PC-9 (cell line): ENCODE data around the gene KCNJ5. TPM values are rescaled to one million over a fixed set of nuclear protein-coding genes. Genes with fewer than 3 reads are reported as not detected.
A peak's percentile ranks its signal among the peaks of the same experiment; 100 is the strongest.

ENCODE experiments used
- BruUV-seq: library from RNA; stranded (reverse); fragments of 400-500 nt; replicated peaks from 2 replicates; lab custom pipeline; 2021; lab: Mats Ljungman, UMichigan
- CTCF ChIA-PET: fragments of 300-600 bp; sonication (Branson Sonifier 250); formaldehyde crosslinking; loops from one replicate; lab custom pipeline; 2022; ENCODE audit warnings: antibody characterized with exemption; lab: Charles Lee
- POLR2A ChIA-PET: fragments of 300-600 bp; sonication (Branson Sonifier 250); formaldehyde crosslinking; loops from one replicate; lab custom pipeline; 2022; ENCODE audit warnings: antibody characterized with exemption; ENCODE audit not compliant: unreplicated experiment; lab: Charles Lee
- DNase-seq, 2 experiments: peaks; one replicate each; pipeline versions ENCODE4 v3.0.0 to v3.0.0-alpha.2; 2015 to 2022; ENCODE audit warnings: mixed read lengths in 1 of 2
- H2AFZ ChIP-seq: fragments of 200-600 bp; sonication (generic); 2 replicates; pipeline ENCODE4 v1.8.1; 2017; ENCODE audit warnings: antibody characterized with exemption
- H3F3A ChIP-seq: fragments of 200-600 bp; sonication (generic); 2 replicates; pipeline ENCODE4 v1.8.1; 2017; ENCODE audit warnings: antibody characterized with exemption, mild to moderate bottlenecking, low read depth; ENCODE audit not compliant: insufficient read depth
- H3K27ac ChIP-seq: fragments of 200-600 bp; sonication (generic); 2 replicates; pipeline ENCODE4 v1.6.1; 2016; ENCODE audit warnings: mixed run types
- H3K27me3 ChIP-seq: fragments of 200-600 bp; sonication (generic); 2 replicates; pipeline ENCODE4 v1.6.1; 2016; ENCODE audit warnings: low read depth, mixed run types; ENCODE audit not compliant: insufficient read depth
- H3K36me3 ChIP-seq: fragments of 200-600 bp; sonication (generic); 2 replicates; pipeline ENCODE4 v1.6.1; 2016; ENCODE audit warnings: low read depth, mixed run types
- H3K4me1 ChIP-seq: fragments of 200-600 bp; sonication (generic); replicated peaks from 2 replicates; pipeline ENCODE4 v1.6.1; 2016; ENCODE audit warnings: mixed run types; ENCODE audit not compliant: insufficient read depth
- H3K4me2 ChIP-seq: fragments of 200-600 bp; sonication (generic); 2 replicates; pipeline ENCODE4 v1.6.1; 2017; ENCODE audit warnings: mixed run types
- H3K4me3 ChIP-seq: fragments of 200-600 bp; sonication (generic); 2 replicates; pipeline ENCODE4 v1.6.1; 2016; ENCODE audit warnings: mixed run types
- H3K79me2 ChIP-seq: fragments of 200-600 bp; sonication (generic); 2 replicates; pipeline ENCODE4 v1.6.1; 2017; ENCODE audit warnings: low read depth, mixed run types
- H3K9me2 ChIP-seq: fragments of 200-600 bp; sonication (generic); 2 replicates; pipeline ENCODE4 v1.8.1; 2017; ENCODE audit warnings: mild to moderate bottlenecking; ENCODE audit not compliant: insufficient read depth
- H3K9me3 ChIP-seq: fragments of 200-600 bp; sonication (generic); 2 replicates; pipeline ENCODE4 v1.8.1; 2016; ENCODE audit warnings: low read depth; ENCODE audit not compliant: insufficient read depth
- H4K20me1 ChIP-seq: fragments of 200-600 bp; sonication (generic); 2 replicates; pipeline ENCODE4 v1.8.1; 2017; ENCODE audit not compliant: insufficient read depth
- CTCF ChIP-seq: fragments of 200-600 bp; sonication (generic); conservative IDR thresholded peaks from 2 replicates; pipeline ENCODE4 v1.6.1; 2017; ENCODE audit warnings: mixed run types, antibody characterized with exemption, mild to moderate bottlenecking, moderate library complexity
- EZH2 ChIP-seq: fragments of 200-600 bp; sonication (generic); IDR thresholded peaks from 2 replicates; pipeline ENCODE4 v1.8.0; 2017; ENCODE audit warnings: antibody characterized with exemption, low read depth
- intact Hi-C: fragments of 100-400 bp; cut with micrococcal nuclease; formaldehyde crosslinking; loops from one replicate; pipeline ENCODE4 v1.10.0; 2022; ENCODE audit not compliant: unreplicated experiment
- total RNA-seq: library from RNA; stranded (reverse); gene quantifications from 2 replicates; pipeline ENCODE4 v1.2.3, GENCODE V29; 2021

KCNJ5 gene
- total RNA-seq, 1 experiment from 2014 or later, result 0.11 TPM

GRCh38 chr11:128906185-128907050 lies 15.3 kb downstream of the KCNJ5 start:
- intact Hi-C loops, result no loop called here
- no peaks in the 10 kb centered on the region for H3K9me2 ChIP-seq
- POLR2A ChIA-PET, result interaction anchor here (0.7 kb wide), 1 partner anchor 18 kb away, joined by 21 read pairs; no protein-coding TSS in a partner anchor
- peak overlapping the region; percentile 74; the same call in 1 of the 2 replicates for H3K4me3 ChIP-seq
- peak overlapping the region; percentile 84 for H3K4me2 ChIP-seq
- 0 out of 2 replicates have a peak, but pooled peaks cover 5% of the 10 kb centered on the region for H3F3A ChIP-seq
- no peaks in the 10 kb centered on the region for H3K79me2 ChIP-seq
- no peaks in the 10 kb centered on the region for H3K27me3 ChIP-seq
- no TSS peak for BruUV-seq
- CTCF ChIA-PET, result interaction anchor here (0.6 to 1.0 kb wide), 4 partner anchors 10 to 759 kb away, joined by 3 to 4 read pairs (median 4); no protein-coding TSS in a partner anchor
- no peaks in the 10 kb centered on the region for H3K36me3 ChIP-seq
- no peaks in the 10 kb centered on the region for H3K9me3 ChIP-seq
- no peak overlapping the region for H3K27ac ChIP-seq
- no peaks in the 10 kb centered on the region for H4K20me1 ChIP-seq
- no peak for DNase-seq
- TF ChIP-seq CTCF, result peak; percentile 26; the same call in 1 of the 2 replicates
- no peak for TF ChIP-seq EZH2
- peaks cover 20% of the 10 kb centered on the region for H3K4me1 ChIP-seq
- no peak overlapping the region for H2AFZ ChIP-seq

- H3K27me3 ChIP-seq, result peaks cover under 1% of the 10 kb centered on the region; the same call in 1 of the 2 replicates
- H3F3A ChIP-seq, result 0 out of 2 replicates have a peak, but pooled peaks cover 5% of the 10 kb centered on the region
- no peak overlapping the region for H2AFZ ChIP-seq
- no peak overlapping the region for H3K27ac ChIP-seq
- no TSS peak for BruUV-seq
- intact Hi-C loops, result no loop called here
- CTCF ChIA-PET, result interaction anchor here (0.6 to 1.0 kb wide), 2 partner anchors 21 to 418 kb away, joined by 3 to 23 read pairs; no protein-coding TSS in a partner anchor
- no peaks in the 10 kb centered on the region for H3K9me2 ChIP-seq
- POLR2A ChIA-PET, result no interaction called here
- H3K79me2 ChIP-seq, result no peaks in the 10 kb centered on the region
- peaks cover 20% of the 10 kb centered on the region for H3K4me1 ChIP-seq
- H3K36me3 ChIP-seq, result no peaks in the 10 kb centered on the region
- DNase-seq, result no peak
- H3K4me2 ChIP-seq, result no peak overlapping the region
- no peak for TF ChIP-seq EZH2
- TF ChIP-seq CTCF, result no peak
- no peak overlapping the region for H3K4me3 ChIP-seq
- H3K9me3 ChIP-seq, result no peaks in the 10 kb centered on the region
- no peaks in the 10 kb centered on the region for H4K20me1 ChIP-seq
These were observed 16.4 kb downstream of the KCNJ5 start for GRCh38 chr11:128907585-128907984.

- BruUV-seq, result no TSS peak
These were observed 17.5 kb downstream of the KCNJ5 start for GRCh38 chr11:128908391-128909246.

More at GRCh38 chr11:128908391-128909246, 17.5 kb downstream of the KCNJ5 start:
- H3F3A ChIP-seq, result 0 out of 2 replicates have a peak, but pooled peaks cover 5% of the 10 kb centered on the region
- H3K27me3 ChIP-seq, result peaks cover 9% of the 10 kb centered on the region; the same call in 1 of the 2 replicates
- CTCF ChIA-PET, result interaction anchor here (1.0 kb wide), 1 partner anchor 22 kb away, joined by 3 read pairs; no protein-coding TSS in a partner anchor
- H3K9me2 ChIP-seq, result no peaks in the 10 kb centered on the region
- no peak overlapping the region for H2AFZ ChIP-seq
- no peaks in the 10 kb centered on the region for H3K36me3 ChIP-seq
- intact Hi-C loops, result no loop called here
- H3K79me2 ChIP-seq, result no peaks in the 10 kb centered on the region
- TF ChIP-seq CTCF (no peak), EZH2 (no peak)
- no peak overlapping the region for H3K27ac ChIP-seq
- H3K4me3 ChIP-seq, result no peak overlapping the region
- no peaks in the 10 kb centered on the region for H3K9me3 ChIP-seq
- H4K20me1 ChIP-seq, result no peaks in the 10 kb centered on the region
- H3K4me1 ChIP-seq, result peaks cover 20% of the 10 kb centered on the region
- DNase-seq, result peak; percentile 68 to 71
- POLR2A ChIA-PET, result interaction anchor here (0.5 kb wide), 1 partner anchor 54 kb away, joined by 3 read pairs; no protein-coding TSS in a partner anchor
- peak overlapping the region; percentile 54 for H3K4me2 ChIP-seq
